Dedifferentiated amniotic fluid mesenchymal stem cell (primary cell): ENCODE results near the gene KISS1R.

ENCODE experiments used
- DNase-seq: peaks from one replicate; pipeline ENCODE4 v3.0.0-alpha.2; 2016; ENCODE audit errors: extremely low spot score

KISS1R gene

DNA sequence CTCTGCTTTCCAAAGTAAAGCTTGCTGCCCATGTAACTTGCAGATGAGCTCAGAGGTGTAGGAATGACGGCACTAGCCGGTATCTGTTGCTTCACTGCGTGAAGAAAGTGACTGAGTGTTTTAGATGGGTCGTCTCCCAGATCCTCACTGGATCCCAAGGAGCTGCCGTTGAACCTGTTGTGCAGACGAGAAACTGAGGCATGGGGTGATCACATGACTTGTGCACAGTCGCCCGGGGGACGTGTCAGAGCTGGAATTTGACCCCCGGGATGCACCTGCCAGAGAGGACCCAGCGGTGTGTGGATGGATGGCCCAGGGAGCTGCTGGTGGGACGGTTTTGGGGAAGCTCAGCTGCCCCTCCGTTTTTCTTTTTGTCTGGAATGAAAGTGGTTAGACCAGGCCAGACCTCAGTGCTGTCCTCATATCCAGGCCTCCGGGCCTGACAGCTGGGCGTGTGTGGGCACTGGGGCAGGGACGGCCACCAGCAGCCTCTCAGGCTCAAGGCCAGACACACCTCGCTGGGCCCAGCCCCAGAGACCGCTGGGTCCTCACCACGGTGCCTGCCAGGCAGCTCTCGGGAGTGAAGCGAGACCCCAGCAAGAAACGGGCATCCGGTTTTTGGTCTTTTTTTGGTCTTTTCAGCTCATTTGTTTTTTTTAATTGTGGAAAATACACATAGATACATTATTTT, 21.2 kb downstream of the KISS1R start:
- no peak for DNase-seq

DNA sequence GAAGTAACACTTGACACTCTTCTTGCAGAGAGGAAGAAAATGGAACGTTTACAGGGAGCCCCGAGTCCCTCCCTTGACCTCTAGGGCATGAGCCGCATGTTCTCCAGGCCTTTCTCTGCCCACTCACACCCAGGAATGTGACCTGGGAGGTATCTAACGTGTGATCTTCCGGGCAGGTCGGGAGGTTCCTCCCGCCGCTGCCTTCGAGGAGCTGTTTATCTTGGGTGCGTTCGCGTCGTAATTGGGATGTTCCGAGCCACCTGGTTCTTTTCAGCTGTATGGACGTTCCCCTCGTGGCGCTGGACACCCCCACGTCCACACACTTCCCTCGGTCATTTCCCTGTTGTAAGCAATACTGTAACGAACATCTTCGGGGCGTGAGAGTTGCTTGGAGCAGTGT, 22.3 kb downstream of the KISS1R start:
- no peak for DNase-seq

DNA sequence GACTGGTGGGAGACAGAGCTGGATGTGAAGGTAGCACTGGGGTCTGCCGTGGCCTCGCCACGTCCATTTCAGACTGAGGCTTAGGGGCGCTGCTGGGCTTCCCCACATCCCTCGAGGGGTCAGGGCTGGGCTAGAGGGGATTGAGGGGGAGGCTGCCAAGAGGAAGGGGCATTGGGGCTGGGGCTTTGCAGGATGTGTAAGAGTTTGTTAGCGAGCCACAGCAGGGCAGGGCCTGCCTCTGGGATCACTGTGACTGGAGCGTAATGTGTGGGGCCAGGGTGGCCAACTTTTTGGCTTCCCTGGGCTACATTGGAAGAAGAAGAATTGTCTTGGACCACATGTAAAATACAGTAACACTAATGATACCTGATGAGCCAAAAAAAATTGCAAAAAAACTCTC, 22.8 kb downstream of the KISS1R start:
- DNase-seq = no peak

DNA sequence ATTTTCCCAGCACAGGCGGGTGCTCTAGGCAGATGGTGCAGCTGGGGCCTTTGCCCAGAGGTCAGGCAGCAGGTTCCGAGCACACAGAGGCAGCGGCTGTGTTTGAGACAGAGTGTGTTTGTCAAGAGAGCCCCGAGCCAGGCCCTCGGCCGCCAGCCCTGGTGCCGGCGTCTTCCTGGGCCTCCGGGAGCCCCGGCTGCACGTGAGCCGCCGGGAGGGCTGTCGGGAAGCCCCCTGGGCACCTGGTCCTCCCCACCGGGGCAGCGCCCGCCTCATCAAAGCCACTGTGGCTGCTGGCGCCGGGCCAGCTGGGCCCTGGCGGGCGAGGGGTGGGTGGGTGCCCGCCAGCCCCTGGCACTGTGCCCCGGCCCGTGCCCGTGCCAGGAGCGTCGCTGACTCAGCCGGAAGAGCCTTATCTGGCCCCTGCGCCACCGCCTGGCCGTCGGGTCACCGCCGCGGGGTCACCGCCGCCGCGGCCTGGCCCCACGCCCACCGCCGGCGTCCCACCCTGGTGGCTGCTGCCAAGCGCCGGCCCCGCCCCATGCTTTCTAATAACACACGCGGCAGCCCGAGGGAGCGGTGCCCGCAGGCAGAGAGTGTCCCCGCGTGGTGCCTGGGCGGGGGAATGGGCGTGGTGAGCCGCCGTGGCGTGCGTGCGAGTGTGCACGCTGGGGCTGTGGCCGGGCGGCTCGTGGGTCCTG, 23.6 kb downstream of the KISS1R start:
- no peak for DNase-seq

DNA sequence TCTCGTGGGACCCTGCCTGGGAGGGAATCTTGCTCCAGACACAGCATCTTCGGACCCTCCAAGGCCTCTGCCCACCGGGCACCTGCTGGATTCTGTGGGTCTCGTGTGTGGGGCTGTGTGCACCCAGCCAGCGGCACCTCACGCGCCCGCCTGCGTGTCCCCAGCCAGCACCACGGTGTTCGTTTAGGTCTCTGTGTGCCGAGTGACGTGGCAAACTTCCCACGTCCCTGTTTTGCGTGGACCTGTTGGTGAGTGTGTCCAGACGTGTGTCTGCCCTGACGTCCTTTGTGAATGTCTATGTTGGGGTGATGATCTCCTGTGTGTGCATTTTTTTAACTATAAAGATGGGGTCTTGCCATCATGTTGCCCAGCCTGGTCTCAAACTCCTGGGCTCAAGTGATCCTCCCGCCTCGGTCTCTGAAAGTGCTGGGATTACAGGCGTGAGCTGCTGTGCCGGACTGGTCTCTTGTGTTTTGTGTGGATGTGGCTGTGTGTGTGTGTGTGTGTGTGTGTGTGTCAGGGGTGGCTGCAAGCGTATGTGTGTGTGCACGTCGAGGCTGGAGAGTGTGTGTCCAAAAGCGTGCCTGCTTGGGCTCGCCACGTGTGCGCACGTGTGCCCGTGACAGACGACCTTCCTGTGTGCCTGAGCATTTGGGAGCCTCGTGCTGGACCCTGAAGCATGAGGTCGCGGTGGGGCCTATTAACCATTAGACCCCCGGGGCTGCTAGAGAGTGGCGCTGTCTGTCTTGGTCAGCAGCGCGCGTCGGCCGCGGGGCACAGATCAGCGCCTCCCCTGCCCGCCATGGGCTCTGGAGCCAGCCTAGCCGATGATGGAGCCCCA, 24.4 kb downstream of the KISS1R start:
- DNase-seq = no peak

DNA sequence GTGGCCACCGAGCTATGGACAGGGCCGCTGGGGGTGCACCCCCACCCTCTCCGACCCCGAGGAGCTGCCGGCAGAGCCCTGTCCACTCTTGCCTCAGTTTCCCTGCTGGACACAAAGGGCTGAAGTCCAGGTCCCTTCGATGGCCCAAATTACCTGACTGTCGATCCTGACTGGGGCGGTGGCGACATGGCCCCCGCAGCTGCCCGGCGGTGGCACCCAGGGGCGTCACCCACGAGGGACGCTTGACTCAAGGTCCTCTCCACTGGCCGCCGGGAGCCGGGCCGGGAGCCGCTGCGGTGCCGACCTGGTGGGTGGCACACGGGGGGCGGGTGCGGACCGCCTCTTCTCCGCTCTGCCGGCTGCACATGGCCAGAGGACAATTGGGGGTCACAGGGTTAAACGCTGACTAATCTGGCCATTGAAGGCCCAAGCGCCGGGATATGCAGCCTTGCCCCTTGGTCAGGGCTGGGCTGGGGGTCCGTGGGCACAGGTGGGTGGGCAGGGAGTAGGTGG, 25.1 kb downstream of the KISS1R start:
- DNase-seq = no peak

DNA sequence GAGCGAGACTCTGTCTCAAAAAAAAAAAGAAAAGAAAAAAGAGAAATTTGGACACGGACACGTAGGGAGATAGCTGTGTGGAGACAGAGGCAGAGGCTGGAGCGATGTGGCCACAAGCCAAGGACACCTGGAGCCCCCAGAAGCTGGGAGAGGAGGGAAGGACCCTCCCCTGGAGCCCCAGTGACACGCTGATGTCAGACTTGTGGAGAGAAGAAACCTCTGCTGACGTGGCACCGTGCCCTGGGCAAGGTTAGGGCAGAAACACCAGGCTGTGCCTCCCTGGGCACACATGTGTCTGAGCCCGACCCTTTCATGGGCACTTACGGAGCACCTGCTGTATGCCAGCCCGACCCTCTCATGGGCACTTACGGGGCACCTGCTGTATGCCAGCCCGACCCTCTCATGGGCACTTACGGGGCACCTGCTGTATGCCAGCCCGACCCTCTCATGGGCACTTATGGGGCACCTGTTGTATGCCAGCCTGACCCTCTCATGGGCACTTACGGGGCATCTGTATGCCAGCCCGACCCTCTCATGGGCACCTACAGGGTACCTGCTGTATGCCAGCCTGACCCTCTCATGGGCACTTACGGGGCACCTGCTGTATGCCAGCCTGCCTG, 26.5 kb downstream of the KISS1R start:
- DNase-seq = no peak

DNA sequence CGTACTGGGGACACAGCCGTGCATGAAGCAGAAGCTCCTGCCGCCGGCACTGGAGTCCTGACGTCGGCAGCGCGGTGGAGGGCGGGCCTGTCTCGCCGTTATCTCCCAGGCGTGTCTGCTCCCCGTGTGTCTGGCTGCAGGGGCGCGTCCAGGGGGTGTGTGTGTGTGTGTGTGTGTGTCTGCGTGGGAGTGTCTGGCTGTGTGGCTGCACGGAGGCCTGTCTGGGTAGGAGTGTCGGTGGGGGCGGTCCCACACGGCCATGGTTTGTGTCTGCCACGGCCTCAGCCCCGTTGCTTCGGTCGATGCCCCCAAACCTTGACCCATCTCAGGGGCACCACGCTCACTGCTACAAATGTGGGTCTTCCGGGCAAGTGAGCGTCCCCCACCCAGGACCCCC, 27.0 kb downstream of the KISS1R start:
- DNase-seq = no peak

DNA sequence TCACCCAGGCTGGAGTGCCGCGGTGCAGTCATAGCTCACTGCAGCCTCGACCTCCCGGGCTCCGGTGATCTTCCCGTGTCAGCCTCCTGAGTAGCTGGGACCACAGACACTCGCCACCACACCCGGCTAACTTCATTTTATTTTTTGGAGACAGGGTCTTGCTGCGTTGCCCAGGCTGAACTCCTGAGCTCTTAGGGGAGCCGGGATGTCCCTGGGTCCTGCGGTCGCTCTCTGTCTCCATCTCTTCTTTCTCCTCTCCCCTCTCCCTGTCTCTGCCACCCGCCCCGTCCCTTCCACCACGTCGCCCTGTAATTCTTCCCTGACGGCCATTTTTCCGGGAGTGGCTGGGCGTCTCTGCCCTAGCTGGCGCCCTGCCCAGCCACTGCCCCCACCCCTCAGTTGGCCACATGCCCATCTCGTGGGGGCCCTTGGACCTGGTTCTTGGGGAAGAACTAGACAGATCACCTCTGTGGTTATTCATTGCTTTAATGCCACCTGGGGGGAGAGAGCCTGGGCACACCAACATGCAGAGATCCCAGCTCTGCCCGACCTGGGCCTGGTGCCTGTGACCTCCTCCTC, 27.6 kb downstream of the KISS1R start:
- no peak for DNase-seq

DNA sequence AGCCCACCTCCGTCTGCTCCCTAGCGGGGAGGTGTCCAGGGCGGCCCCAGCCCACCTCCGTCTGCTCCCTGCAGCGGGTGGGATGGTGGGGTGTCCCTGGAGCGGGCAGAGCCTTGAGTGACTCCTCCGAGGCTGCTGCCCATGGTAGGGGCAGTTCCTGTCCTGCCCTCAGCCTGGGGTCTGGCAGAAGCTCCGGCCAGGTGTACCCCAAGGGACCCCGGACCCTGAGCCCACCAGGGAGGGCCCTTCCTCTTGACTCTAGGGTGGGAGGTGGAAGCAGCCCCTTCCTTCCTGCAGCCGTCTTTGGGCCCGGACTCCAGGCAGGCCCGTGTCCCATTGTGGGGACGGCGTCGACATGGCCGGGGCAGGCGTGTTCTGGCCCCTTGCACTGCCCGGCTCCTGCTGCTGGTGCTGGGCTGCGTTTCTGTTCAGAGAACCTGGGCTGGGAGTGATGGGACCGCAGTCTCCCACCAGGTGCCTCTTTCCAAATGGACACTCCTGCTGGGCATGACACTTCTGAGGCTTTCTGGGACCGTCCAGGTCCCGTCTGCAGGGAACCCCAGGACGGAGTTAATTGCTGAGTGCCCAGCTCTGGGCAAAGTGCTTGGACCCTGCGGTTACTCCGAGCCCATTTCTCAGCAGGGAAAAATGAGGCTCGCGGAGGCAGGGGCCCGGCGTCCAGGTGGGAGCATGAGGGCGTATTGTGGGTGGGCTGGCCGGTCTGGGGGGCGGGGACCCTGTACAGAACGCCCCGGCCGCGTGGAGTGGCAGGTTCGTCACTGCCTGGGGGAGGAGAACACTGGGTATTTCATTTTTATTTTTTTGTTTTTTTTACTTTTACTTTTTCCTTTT, 28.5 kb downstream of the KISS1R start:
- DNase-seq = no peak

DNA sequence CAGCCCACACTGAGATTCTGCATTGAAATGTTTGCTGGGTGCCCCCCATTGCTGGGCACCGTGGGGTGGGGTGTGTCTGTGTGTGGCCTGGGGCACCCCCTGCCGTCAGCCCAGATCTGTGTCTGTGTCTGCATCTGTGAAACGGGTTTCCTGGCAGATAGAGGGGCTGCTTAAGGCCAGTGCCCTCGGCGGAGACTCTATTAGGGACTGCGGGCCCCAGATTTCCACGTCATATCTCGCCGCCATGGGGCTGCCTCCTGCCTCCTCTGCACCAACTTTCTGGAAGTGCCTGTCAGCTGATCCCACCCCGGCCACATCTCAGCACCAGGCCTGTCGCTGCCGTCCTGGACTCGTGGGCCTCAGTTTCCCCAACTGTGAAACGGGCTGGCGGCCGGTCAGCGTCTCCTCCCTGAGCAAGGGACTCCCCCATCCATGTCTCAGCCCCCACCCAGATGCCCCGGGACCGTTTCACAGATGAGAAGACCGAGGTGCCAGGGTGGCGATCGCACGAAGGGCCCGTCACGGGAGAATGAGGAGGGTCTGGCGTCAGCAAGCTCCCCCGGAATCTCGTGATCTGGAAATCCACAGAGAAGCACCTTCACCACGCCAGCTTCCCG, 30.1 kb downstream of the KISS1R start:
- no peak for DNase-seq

DNA sequence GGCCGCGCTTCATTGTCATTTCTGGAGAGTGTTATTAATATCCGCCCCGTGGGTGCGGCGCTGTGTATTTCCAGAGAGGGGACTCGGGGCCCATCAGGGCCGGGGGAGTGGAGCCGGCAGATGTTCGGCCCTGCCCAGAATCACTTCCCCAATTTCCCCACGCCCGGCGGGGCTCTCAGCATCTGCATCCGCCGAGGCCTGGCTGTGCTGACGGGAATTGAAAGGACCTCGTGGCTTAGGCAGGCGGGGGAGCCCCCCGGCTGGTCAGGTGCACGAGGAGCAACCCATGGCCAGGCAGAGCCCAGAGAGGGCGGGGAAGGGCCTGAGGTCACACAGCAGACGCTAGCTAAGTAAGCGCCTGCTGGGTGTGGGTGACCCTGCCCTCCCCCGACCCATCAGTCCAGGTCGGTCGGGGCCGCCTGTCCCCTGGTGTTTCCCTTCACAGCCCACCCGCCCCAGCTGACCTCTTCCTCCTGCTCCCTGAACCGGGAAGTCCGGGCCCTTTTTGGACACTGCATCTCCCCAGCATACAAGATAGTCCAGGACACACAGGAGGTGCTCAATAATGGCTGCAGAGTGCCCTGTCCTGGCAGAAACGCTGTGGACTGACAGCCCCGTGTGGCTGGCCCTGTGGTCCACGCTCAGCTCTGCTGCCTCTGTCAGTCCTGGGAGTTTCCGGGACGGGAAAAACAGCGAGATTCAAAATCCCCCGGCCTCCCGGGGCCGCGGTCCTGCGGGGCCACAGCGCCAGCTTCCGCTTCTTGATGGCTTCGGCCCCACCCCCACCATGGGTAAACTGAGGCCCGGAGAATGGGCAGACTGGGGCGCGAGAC, 30.8 kb downstream of the KISS1R start:
- DNase-seq = no peak

DNA sequence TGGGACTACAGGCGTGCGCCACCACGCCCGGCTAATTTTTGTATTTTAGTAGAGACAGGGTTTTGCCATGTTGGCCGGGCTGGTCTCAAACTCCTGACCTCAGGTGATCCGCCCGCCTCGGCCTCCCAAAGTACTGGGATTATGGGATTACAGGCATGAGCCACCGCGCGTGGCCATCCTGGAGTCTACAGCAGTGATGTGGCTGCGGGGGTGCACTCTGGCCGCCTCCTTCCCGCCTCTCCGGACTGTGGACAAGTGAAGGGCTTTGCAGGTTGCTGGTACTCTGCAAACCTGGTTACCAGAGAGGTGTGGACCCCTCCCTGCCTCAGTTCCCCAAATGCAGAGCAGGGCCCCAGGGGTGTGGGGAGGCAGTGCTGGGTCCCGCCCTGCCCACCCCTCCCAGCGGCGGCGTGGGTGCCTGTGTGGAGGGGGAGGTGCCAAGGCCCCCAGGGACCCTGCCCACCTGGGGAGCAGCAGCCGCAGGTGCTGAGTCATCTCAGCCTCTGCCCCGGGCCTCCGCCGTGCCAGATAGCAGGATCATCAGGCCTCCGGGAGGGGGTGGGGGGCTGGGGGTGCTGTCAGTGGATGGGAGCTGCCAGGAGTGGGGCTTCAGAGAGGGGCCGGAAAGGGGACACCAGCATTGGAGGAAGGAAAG, 31.8 kb downstream of the KISS1R start:
- no peak for DNase-seq

DNA sequence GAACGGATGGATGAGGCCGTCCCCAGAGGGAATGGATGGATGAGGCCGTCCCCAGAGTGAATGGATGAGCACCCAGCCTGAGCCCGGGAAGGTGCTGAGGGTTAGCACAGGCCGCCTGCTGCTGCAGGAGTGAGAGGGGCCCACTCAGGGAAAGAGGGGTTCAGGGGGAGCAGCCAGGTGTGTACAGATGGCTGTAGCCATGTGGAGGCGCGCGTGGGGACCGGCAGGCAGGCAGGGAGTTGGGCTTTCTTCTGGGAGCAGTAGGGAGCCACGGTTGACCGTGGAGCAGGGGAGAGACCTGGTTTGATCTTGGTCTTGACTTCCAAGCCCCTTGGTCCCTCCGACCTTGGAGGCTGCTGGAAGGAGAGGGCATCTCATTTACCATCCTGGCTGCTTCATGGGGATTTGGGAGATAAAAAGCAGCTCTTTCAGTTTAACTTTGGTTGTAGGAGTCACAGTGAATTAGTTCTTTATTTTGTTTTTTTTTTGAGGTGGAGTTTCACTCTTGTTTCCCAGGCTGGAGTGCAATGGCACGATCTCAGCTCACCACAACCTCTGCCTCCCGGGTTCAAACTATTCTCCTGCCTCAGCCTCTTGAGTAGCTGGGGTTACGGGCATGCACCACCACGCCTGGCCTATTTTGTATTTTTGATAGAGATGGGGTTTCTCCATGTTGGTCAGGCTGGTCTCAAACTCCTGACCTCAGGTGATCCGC, 33.4 kb downstream of the KISS1R start:
- no peak for DNase-seq

DNA sequence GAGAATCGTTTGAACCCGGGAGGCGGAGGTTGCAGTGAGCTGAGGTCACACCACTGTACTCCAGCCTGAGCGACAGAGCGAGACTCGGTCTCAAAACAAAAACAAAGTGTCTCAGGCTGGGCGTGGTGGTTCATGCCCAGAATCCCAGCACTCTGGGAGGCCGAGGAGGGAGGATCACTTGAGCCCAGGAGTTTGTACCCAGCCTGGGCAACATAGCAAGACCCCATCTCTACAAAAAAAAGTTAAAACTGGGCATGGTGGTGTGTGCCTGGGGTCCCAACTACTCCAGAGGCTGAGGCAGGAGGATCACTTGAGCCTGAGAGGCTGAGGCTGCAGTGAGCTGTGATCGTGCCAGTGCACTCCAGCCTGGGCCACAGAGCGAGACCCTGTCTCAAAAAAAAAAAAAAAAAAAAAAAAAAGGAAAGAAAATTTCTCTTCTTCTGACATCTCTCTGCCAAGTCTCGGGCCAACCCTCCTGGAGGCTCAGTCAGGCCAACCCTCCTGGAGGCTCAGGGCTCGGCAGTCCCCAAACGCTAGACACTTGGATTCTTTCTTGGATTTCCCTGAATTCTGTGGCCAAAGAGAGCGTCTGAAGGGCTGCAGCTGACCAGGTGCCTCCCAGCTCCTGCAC, 35.0 kb downstream of the KISS1R start:
- DNase-seq = no peak

DNA sequence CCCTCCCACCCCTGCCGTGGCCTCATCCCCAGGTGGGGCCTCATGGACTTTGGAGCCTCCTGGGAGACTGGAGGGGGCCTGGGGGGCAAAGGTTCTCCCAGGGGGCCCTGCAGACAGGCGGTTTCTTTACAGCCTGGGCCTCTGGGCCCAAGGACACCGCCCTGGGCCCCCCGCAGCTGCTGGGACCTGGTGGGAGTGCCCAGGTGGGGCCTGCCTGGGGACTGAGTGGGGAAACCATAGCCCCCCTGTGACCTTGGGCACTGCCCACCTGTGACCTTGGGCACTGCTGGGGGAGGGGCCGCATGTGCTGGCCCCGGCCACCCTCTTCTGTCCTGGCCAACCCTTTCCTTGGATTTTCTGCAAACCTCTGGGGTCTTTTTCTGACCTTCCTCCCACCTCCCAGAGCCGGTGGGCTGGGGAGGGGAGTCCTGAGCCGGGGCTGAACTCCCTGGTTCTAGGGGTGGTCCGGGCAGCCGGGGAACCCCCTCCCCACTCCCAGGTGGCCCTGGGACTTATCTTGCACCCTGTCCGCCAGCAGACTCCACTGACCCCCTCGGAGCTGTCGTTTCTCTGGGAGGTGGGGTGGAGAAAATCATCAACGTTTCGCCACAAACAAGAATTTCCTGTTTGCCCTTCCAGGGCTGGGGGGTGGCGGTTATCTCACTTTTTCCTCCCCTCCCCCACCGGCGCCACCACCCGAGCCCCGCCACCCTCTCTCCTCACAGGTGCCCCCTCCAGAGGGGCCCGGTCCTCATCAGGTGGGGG, 35.7 kb downstream of the KISS1R start:
- DNase-seq = no peak
